Astrocyte (in vitro differentiated cells and primary cell): ENCODE data around the gene PCNX1. TPM values are rescaled to one million over a fixed set of nuclear protein-coding genes. Genes with fewer than 3 reads are reported as not detected.
"Not testable (repeated sequence)": the region's sequence is repeated elsewhere in the genome, so short reads cannot be mapped to it uniquely, and the experiment has no call there.

Experiments
- DNase-seq: peaks from one replicate; pipeline ENCODE4 v3.0.0-alpha.2; 2010; ENCODE audit warnings: low read depth
- FAIRE-seq: peaks from 2 replicates; lab custom pipeline; 2011; peaks lifted over from hg19 to GRCh38; lab: Jason Lieb, UNC
- H2AFZ ChIP-seq: 2 replicates; pipeline ENCODE4 v1.6.0; 2012; ENCODE audit warnings: low read depth, low read length, inconsistent platforms
- H3K27ac ChIP-seq: 2 replicates; pipeline ENCODE4 v1.5.1; 2011; ENCODE audit warnings: low read depth, low read length, inconsistent platforms
- H3K27me3 ChIP-seq: 2 replicates; pipeline ENCODE4 v1.6.0; 2011; ENCODE audit warnings: low read length, inconsistent platforms; ENCODE audit not compliant: insufficient read depth
- H3K36me3 ChIP-seq: 2 replicates; pipeline ENCODE4 v1.5.1; 2011; ENCODE audit warnings: low read length, inconsistent platforms; ENCODE audit not compliant: insufficient read depth
- H3K4me1 ChIP-seq: 2 replicates; pipeline ENCODE4 v1.5.1; 2011; ENCODE audit warnings: low read length, inconsistent platforms; ENCODE audit not compliant: insufficient read depth
- H3K4me2 ChIP-seq: 2 replicates; pipeline ENCODE4 v1.6.0; 2012; ENCODE audit warnings: low read length, inconsistent platforms
- H3K4me3 ChIP-seq: 2 replicates; pipeline ENCODE4 v1.5.1; 2011; ENCODE audit warnings: low read depth, mild to moderate bottlenecking, low read length, inconsistent platforms; ENCODE audit not compliant: insufficient read depth
- H3K79me2 ChIP-seq: 2 replicates; pipeline ENCODE4 v1.6.0; 2012; ENCODE audit warnings: mild to moderate bottlenecking, low read length, inconsistent platforms; ENCODE audit not compliant: insufficient read depth
- H3K9ac ChIP-seq: 2 replicates; pipeline ENCODE4 v1.6.0; 2012; ENCODE audit warnings: mild to moderate bottlenecking, low read length, inconsistent platforms
- H3K9me3 ChIP-seq: 2 replicates; pipeline ENCODE4 v1.5.1; 2012; ENCODE audit warnings: low read depth, mild to moderate bottlenecking, low read length, inconsistent platforms; ENCODE audit not compliant: insufficient read depth
- H4K20me1 ChIP-seq: 2 replicates; pipeline ENCODE4 v1.6.0; 2012; ENCODE audit warnings: low read length, inconsistent platforms; ENCODE audit not compliant: insufficient read depth
- H3K27ac Mint-ChIP-seq: one replicate; pipeline ENCODE4 v1.8.0; 2021; ENCODE audit warnings: mild to moderate bottlenecking, mixed read lengths; ENCODE audit not compliant: unreplicated experiment
- H3K27me3 Mint-ChIP-seq: one replicate; pipeline ENCODE4 v1.8.0; 2021; ENCODE audit warnings: low read depth, mixed read lengths; ENCODE audit not compliant: unreplicated experiment
- H3K36me3 Mint-ChIP-seq: one replicate; pipeline ENCODE4 v1.8.0; 2021; ENCODE audit warnings: low read depth, mixed read lengths; ENCODE audit not compliant: unreplicated experiment
- H3K4me1 Mint-ChIP-seq: one replicate; pipeline ENCODE4 v1.8.0; 2021; ENCODE audit warnings: low read depth, mixed read lengths; ENCODE audit not compliant: unreplicated experiment
- H3K4me3 Mint-ChIP-seq: one replicate; pipeline ENCODE4 v1.8.0; 2021; ENCODE audit warnings: mild to moderate bottlenecking, moderate library complexity, mixed read lengths; ENCODE audit not compliant: unreplicated experiment
- H3K9me3 Mint-ChIP-seq: one replicate; pipeline ENCODE4 v1.8.0; 2021; ENCODE audit warnings: mild to moderate bottlenecking, mixed read lengths; ENCODE audit not compliant: unreplicated experiment
- EZH2 ChIP-seq: IDR thresholded peaks from 2 replicates; pipeline ENCODE4 v1.6.1; 2012; ENCODE audit warnings: mild to moderate bottlenecking, low read length, inconsistent platforms; ENCODE audit not compliant: insufficient read depth
- total RNA-seq: library from RNA; stranded (reverse); gene quantifications from 2 replicates; pipeline ENCODE4 v1.2.1, GENCODE V29; 2021
- TF ChIP-seq, protein P1 (sequence below): IDR thresholded peaks from 2 replicates; pipeline ENCODE4 v1.5.1; 2011; ENCODE audit warnings: low read depth, mild to moderate bottlenecking, inconsistent platforms, low read length, moderate library complexity; ENCODE audit not compliant: insufficient read depth

Gene PCNX1
- total RNA-seq, 1 donor from 2014 or later: 91.3 TPM

GRCh38 chr14:70941637-70942341, 34.5 kb downstream of the PCNX1 start:
- H3K27me3 ChIP-seq, H3K4me2 ChIP-seq, FAIRE-seq, H3K4me3 ChIP-seq, H3K9me3 ChIP-seq, H3K4me3 Mint-ChIP-seq, H3K27ac ChIP-seq, H3K9ac ChIP-seq, H3K4me1 ChIP-seq, H3K36me3 ChIP-seq, H3K27ac Mint-ChIP-seq, DNase-seq, H3K27me3 Mint-ChIP-seq, H2AFZ ChIP-seq: not testable (repeated sequence)
- Mint-ChIP-seq H3K36me3 (peaks cover 30% of the 10 kb centered on the region), H3K4me1 (peaks cover 17% of the 10 kb centered on the region), H3K9me3 (peaks cover 15% of the 10 kb centered on the region)
- H4K20me1 ChIP-seq: peaks cover 45% of the 10 kb centered on the region
- peaks cover 67% of the 10 kb centered on the region for H3K79me2 ChIP-seq

DNA sequence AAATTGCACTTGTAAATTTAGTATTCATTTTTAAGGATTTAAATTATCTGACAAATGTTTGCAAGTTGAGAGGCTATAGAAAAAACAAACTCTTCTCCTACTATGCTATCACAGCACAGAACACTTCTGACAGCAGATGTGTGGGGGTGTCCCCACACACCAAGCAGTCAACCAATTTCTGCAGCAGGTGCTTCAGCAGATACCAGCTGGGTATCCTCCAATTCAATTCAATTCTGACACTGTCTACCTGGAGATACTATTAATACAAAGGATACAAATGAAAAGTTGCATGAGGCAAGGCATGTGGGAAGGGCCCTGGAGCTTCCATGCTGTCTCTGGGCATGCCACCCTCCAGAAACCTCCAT, 35.1 kb downstream of the PCNX1 start:
- H3K4me3 ChIP-seq: no peak overlapping the region
- DNase-seq: no peak
- no peak overlapping the region for H2AFZ ChIP-seq
- peaks cover 6% of the 10 kb centered on the region for H3K9me3 ChIP-seq
- H3K36me3 ChIP-seq: no peaks in the 10 kb centered on the region
- no peak overlapping the region for H3K27ac ChIP-seq
- no peak for TF ChIP-seq EZH2
- TF ChIP-seq, protein P1, sequence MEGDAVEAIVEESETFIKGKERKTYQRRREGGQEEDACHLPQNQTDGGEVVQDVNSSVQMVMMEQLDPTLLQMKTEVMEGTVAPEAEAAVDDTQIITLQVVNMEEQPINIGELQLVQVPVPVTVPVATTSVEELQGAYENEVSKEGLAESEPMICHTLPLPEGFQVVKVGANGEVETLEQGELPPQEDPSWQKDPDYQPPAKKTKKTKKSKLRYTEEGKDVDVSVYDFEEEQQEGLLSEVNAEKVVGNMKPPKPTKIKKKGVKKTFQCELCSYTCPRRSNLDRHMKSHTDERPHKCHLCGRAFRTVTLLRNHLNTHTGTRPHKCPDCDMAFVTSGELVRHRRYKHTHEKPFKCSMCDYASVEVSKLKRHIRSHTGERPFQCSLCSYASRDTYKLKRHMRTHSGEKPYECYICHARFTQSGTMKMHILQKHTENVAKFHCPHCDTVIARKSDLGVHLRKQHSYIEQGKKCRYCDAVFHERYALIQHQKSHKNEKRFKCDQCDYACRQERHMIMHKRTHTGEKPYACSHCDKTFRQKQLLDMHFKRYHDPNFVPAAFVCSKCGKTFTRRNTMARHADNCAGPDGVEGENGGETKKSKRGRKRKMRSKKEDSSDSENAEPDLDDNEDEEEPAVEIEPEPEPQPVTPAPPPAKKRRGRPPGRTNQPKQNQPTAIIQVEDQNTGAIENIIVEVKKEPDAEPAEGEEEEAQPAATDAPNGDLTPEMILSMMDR: no peak
- Mint-ChIP-seq H3K4me3 (no peak overlapping the region), H3K36me3 (peaks cover 33% of the 10 kb centered on the region), H3K9me3 (peaks cover 15% of the 10 kb centered on the region), H3K4me1 (peaks cover 16% of the 10 kb centered on the region), H3K27me3 (no peaks in the 10 kb centered on the region), H3K27ac (no peak overlapping the region)
- peaks cover 47% of the 10 kb centered on the region for H4K20me1 ChIP-seq
- H3K79me2 ChIP-seq: peaks cover 70% of the 10 kb centered on the region
- H3K4me2 ChIP-seq: no peak overlapping the region
- no peak for FAIRE-seq
- no peaks in the 10 kb centered on the region for H3K4me1 ChIP-seq
- H3K27me3 ChIP-seq: no peaks in the 10 kb centered on the region
- H3K9ac ChIP-seq: no peak overlapping the region

- not testable (repeated sequence) for H2AFZ ChIP-seq, H3K4me3 Mint-ChIP-seq, H3K9me3 ChIP-seq, FAIRE-seq, H3K9ac ChIP-seq, H3K27me3 Mint-ChIP-seq, H3K36me3 ChIP-seq, H3K27me3 ChIP-seq, H3K27ac Mint-ChIP-seq, H3K4me3 ChIP-seq, H3K4me2 ChIP-seq, H3K4me1 ChIP-seq, DNase-seq, H3K27ac ChIP-seq
- Histone ChIP-seq H4K20me1 (peaks cover 47% of the 10 kb centered on the region), H3K79me2 (peaks cover 74% of the 10 kb centered on the region)
- H3K9me3 Mint-ChIP-seq: peaks cover 15% of the 10 kb centered on the region
- peaks cover 14% of the 10 kb centered on the region for H3K4me1 Mint-ChIP-seq
- H3K36me3 Mint-ChIP-seq: peaks cover 37% of the 10 kb centered on the region
These were observed 35.5 kb downstream of the PCNX1 start for GRCh38 chr14:70942721-70943120.
